GM13976 (cell line): ENCODE results near the gene ZNF816.

Source experiments
- DNase-seq: peaks from one replicate; pipeline ENCODE4 v3.0.0; 2012; ENCODE audit warnings: low spot score
- in situ Hi-C: fragments of 300-500 bp; cut with MboI; formaldehyde crosslinking; loops from one replicate; pipeline ENCODE4 v1.12.0; 2022; ENCODE audit warnings: low sequenced_read_pairs, mixed read lengths, inconsistent platforms; ENCODE audit not compliant: unreplicated experiment
- TF ChIP-seq, protein P1 (sequence below): IDR thresholded peaks from 2 replicates; pipeline ENCODE4 v1.5.1; 2012; ENCODE audit warnings: borderline replicate concordance, mild to moderate bottlenecking; ENCODE audit not compliant: insufficient read depth; ENCODE audit errors: extremely low read depth, missing control alignments, control extremely low read depth

The ZNF816 gene

DNA sequence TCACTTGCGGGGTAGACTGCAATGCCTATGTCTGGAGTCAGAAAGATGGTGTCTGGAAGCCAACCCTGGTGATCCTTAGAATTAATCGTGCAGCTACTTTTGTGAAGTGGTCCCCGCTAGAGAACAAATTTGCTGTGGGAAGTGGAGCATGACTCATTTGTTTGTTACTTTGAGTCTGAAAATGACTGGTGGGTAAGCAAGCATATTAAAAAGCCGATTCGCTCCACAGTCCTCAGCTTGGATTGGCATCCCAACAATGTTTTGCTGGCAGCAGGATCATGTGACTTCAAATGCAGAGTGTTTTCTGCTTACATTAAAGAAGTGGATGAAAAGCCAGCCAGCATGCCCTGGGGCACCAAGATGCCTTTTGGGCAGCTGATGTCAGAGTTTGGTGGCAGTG lies 41.6 kb upstream of the ZNF816 start:
- in situ Hi-C loops = no loop called here
- no peak for DNase-seq
- TF ChIP-seq, protein P1, sequence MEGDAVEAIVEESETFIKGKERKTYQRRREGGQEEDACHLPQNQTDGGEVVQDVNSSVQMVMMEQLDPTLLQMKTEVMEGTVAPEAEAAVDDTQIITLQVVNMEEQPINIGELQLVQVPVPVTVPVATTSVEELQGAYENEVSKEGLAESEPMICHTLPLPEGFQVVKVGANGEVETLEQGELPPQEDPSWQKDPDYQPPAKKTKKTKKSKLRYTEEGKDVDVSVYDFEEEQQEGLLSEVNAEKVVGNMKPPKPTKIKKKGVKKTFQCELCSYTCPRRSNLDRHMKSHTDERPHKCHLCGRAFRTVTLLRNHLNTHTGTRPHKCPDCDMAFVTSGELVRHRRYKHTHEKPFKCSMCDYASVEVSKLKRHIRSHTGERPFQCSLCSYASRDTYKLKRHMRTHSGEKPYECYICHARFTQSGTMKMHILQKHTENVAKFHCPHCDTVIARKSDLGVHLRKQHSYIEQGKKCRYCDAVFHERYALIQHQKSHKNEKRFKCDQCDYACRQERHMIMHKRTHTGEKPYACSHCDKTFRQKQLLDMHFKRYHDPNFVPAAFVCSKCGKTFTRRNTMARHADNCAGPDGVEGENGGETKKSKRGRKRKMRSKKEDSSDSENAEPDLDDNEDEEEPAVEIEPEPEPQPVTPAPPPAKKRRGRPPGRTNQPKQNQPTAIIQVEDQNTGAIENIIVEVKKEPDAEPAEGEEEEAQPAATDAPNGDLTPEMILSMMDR = no peak

DNA sequence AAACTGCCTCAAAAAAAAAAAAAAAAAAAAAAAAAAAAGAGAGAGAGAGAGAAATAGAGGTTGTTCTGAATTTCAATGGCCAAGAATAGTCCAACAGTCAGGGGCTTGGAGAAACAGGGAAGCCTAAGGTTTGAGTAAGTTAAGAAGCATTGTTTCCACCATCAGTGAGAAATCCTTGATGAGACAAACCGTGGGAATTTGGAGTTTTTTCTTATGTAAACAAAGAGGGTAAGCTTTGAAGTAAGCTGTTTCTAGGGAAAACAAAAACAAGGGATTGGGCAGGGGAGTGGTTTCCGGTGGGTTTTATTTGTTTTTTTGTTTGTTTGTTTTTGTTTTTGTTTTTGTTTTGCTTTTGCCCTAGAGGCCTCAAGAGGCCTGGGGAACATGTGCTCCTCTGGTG lies 39.8 kb upstream of the ZNF816 start:
- DNase-seq = no peak
- in situ Hi-C loops = no loop called here

DNA sequence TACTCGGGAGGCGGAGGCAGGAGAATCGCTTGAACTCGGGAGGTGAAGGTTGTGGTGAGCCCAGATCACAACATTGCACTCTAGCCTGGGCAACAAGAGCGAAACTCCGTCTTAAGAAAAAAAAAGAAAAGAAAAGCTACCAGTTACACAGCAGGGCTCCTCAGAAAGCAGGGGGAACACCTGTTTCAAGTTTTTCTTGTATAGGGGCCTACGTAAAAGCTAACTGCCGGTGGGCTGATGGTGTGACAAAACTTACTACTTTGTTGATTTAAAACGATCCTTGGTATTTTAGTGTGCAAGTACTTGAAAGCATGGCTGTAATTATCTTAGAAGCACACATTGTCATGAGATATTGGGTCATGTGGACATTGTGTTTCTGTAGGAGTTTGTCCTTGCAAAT lies 35.3 kb upstream of the ZNF816 start:
- in situ Hi-C loops = no loop called here
- TF ChIP-seq, protein P1 = no peak
- no peak for DNase-seq

More for the DNA sequence above, 39.8 kb upstream of the ZNF816 start:
- TF ChIP-seq, protein P1 = no peak

DNA sequence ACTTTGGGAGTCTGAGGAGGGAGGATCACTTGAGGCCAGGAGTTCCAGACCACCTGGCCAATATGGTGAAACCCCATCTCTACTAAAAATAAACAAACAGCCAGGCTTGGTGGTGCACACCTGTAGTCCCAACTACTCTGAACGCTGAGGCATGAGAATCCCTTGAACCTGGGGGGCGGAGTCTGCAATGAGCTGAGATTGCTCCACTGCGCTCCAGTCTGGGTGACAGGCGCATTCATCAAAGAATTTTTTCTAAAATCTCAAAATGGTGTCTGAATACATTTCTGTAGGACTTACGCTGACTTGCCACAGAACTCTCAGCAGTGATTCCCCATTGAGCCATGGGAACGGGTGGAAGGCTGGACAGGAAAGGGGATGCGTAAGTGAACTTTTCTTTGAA lies 33.0 kb upstream of the ZNF816 start:
- in situ Hi-C loops = no loop called here
- DNase-seq = no peak
- TF ChIP-seq, protein P1 = no peak

DNA sequence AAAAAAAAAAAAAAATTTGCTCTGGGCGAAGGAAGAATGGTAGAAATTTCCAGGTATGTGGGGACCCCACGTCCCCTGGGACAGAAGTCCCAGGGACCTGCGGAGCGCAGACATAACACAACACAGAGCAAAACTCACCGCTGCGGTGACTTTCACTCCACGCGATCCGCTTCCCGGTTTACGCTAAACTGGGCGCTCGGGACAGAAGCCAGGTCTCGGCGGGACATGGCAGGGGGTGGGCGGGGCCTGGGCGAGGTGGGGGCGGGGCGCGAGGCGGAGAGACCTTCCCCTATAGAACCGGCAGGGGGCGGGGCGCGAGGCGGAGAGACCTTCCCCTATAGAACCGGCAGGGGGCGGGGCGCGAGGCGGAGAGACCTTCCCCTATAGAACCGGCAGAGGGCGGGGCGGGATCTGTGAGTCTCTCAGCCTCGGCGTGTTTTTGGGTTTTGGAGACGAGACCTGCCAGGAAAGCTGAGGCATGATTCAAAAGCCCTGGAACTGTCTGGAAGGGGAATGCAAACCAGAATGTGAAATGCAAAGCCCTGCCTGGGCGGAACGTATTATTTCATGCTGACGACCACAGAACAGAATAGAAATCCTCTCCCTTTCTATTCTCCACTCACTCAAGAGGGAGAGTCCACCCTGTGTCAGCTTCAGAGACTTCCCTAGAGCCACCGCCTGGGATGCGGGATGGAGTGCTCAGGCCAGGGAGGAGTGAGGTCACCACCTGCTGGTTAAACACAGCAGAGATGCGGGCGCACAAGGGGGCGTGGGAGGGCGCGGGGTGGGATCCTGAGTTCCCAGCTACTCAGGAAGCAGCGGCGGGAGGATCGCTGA lies 30.9 kb upstream of the ZNF816 start:
- peak; percentile 75 for DNase-seq
- in situ Hi-C loops = no loop called here
- TF ChIP-seq, protein P1 = peak; percentile 11

DNA sequence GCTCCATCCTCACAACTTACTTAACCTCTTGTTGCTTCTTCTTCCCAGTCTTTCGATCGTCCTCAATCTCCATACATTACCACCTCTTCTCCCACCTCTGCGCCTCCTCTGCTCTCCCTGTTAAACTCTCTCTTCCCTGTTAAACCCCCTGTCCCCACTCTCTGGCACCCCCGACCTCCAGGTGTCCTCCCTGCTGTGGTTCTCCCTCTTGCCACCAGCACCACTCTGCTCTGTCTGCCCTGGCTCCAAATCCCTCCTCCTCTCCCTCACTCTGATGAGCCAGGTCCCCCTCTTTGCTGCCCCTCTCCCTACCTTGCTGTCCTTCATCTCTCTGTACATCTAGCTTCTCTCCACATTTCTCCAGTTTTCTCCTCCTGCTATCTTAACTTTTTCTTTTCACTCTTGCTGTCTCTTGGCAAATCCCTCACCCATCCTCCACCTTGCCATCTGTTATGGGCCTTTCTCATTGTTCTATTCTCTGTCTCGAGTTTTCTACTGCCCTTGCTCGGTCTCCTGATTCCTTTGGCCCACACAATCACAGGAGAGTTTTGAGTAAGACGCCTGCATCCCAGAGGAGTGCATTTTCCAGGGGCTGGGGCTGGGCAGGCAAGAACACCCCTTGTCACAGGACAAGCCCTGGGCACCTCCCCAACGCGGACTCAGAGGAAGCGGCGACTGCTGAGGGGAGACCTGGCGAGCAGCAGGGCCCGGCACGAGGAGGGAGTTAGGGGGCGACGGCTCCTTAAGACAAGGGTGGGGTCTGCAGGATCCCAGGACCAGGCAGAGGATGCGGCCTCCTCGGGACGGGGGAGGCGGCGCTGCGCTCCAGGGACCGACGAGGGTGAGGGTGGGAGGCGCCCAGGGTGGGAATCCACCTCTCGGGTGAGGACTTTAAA lies 29.7 kb upstream of the ZNF816 start:
- in situ Hi-C loops = no loop called here
- no peak for DNase-seq
- TF ChIP-seq, protein P1 = no peak
